Measurements from ENCODE around the gene RTN4IP1. TPM values are rescaled to one million over a fixed set of nuclear protein-coding genes. Genes with fewer than 3 reads are reported as not detected.

The RTN4IP1 gene
- total and polyA plus RNA-seq, 10 of the 15 experiments (the other 5 are each of a cell fraction or from before 2014, with no cell fraction given) = 8.2 to 17.0 (median 9.8) TPM

- TF ChIP-seq, protein P1, sequence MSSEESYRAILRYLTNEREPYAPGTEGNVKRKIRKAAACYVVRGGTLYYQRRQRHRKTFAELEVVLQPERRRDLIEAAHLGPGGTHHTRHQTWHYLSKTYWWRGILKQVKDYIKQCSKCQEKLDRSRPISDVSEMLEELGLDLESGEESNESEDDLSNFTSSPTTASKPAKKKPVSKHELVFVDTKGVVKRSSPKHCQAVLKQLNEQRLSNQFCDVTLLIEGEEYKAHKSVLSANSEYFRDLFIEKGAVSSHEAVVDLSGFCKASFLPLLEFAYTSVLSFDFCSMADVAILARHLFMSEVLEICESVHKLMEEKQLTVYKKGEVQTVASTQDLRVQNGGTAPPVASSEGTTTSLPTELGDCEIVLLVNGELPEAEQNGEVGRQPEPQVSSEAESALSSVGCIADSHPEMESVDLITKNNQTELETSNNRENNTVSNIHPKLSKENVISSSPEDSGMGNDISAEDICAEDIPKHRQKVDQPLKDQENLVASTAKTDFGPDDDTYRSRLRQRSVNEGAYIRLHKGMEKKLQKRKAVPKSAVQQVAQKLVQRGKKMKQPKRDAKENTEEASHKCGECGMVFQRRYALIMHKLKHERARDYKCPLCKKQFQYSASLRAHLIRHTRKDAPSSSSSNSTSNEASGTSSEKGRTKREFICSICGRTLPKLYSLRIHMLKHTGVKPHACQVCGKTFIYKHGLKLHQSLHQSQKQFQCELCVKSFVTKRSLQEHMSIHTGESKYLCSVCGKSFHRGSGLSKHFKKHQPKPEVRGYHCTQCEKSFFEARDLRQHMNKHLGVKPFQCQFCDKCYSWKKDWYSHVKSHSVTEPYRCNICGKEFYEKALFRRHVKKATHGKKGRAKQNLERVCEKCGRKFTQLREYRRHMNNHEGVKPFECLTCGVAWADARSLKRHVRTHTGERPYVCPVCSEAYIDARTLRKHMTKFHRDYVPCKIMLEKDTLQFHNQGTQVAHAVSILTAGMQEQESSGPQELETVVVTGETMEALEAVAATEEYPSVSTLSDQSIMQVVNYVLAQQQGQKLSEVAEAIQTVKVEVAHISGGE (CRISPR knock-in tag; IDR thresholded peaks at IDR 0.05) = no peak
- no peak for TF ChIP-seq MYB (IDR thresholded peaks at IDR 0.05; ENCODE audit: borderline replicate concordance, low read depth, low read length)
- TF ChIP-seq ATF3 (IDR thresholded peaks at IDR 0.05; ENCODE audit: borderline replicate concordance, extremely low read depth, low read depth, low read length) = no peak
- no peak for TF ChIP-seq SRF (IDR thresholded peaks at IDR 0.05; ENCODE audit: low read depth in 2 of 2, low read length in 2 of 2)
- TF ChIP-seq SREBF1 (IDR thresholded peaks at IDR 0.05; ENCODE audit: low read length) = no peak
- TF ChIP-seq TAF1 (IDR thresholded peaks at IDR 0.05; ENCODE audit: borderline replicate concordance, low read depth, low read length) = no peak
- no peak for TF ChIP-seq RCOR1 (conservative IDR thresholded peaks at IDR 0.05; ENCODE audit: low read depth, low read length)
Measured at GRCh38 chr6:106623039-106623438, 6.3 kb downstream of the RTN4IP1 start (continued).

DNA sequence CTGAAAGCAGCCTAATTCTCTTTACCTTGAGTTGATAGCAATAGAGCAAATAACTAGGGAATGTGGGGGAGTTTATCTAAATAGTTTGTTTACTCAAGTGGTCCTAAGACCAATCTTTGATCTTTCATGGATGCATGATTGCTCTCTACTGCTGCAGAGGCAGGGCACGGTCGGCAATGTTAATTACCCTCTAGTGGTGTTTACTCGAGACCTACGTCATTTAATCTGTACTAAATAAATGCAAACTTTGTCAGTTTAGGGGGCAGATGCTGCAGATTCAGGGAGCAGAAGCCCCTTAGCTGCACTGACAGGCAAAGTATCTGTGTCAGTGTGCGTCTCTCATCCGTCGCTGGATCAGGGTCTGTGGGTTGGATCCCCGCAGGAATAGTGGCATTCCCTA is 6.9 kb downstream of the RTN4IP1 start:
- in situ Hi-C loops (cut with MboI) (no loop called here), intact Hi-C loops (cut with micrococcal nuclease; ENCODE audit: unreplicated experiment) (no loop called here)
- RAD21 ChIA-PET (ENCODE audit: unreplicated experiment) = no interaction called here
- no peaks in the 10 kb centered on the region for H3K27me3 ChIP-seq (replicated peaks in 1 of 2; ENCODE audit: control insufficient read depth in 2 of 2, insufficient read depth in 2 of 2, low read length in 1 of 2)
- BruUV-seq (replicated peaks) = no TSS peak
- no peak for DNase-seq (ENCODE audit: low read depth, low spot score)
- FAIRE-seq = no peak
- no peak overlapping the region for H2AFZ ChIP-seq (ENCODE audit: control insufficient read depth, low read depth, low read length)
- no peak overlapping the region for H3K9ac ChIP-seq (ENCODE audit: control insufficient read depth, insufficient read depth, low read length)
- CTCF ChIA-PET = interaction anchor here (1.0 to 2.6 kb wide), 3 partner anchors 12 to 21 kb away, joined by 3 to 19 read pairs (median 4); no protein-coding TSS in a partner anchor
- no peak for ATAC-seq
- POLR2A ChIA-PET = no interaction called here
- H3K79me2 ChIP-seq (ENCODE audit: control insufficient read depth, insufficient read depth, low read length) = no peaks in the 10 kb centered on the region
- SMC1A ChIA-PET (ENCODE audit: uncharacterized antibody, unreplicated experiment) = interaction anchor here (0.9 to 1.0 kb wide), 4 partner anchors 9 to 16 kb away, joined by 3 to 4 read pairs (median 4); no protein-coding TSS in a partner anchor
- H3K9me3 ChIP-seq (replicated peaks; ENCODE audit: control insufficient read depth, insufficient read depth, low read length) = no peaks in the 10 kb centered on the region
- peaks cover 9% of the 10 kb centered on the region; the same call in 1 of the 2 replicates for H3K4me1 ChIP-seq (ENCODE audit: control insufficient read depth, insufficient read depth, low read length)
- H3K36me3 ChIP-seq (ENCODE audit: control insufficient read depth in 2 of 2, insufficient read depth in 2 of 2, low read length in 1 of 2) = no peaks in the 10 kb centered on the region
- H3K27ac ChIP-seq (ENCODE audit: control insufficient read depth, insufficient read depth) = no peak overlapping the region
- H4K20me1 ChIP-seq (ENCODE audit: control insufficient read depth, insufficient read depth) = no peaks in the 10 kb centered on the region
- whole genome bisulfite sequencing (ENCODE audit: insufficient coverage, insufficient replicate concordance, low lambda C conversion rate, missing lambda C conversion rate) = 97% methylated on average over 8 of the region's 8 CpGs
- H3K4me2 ChIP-seq (ENCODE audit: control insufficient read depth, insufficient read depth) = no peak overlapping the region
- H3K4me3 ChIP-seq = no peak overlapping the region
- no peak for TF ChIP-seq HSF1 (IDR thresholded peaks at IDR 0.05; ENCODE audit: low read depth, low read length)
- no peak for TF ChIP-seq KLF5 (IDR thresholded peaks at IDR 0.05; ENCODE audit: partially characterized antibody)
- TF ChIP-seq SIN3A (IDR thresholded peaks at IDR 0.05; ENCODE audit: low read depth, low read length) = no peak
- TF ChIP-seq MYC (IDR thresholded peaks at IDR 0.05; ENCODE audit: insufficient read depth, insufficient read length, insufficient replicate concordance, low read length, severe bottlenecking) = no peak
- no peak for TF ChIP-seq CHD1 (IDR thresholded peaks at IDR 0.05; ENCODE audit: low read depth, low read length)
- TF ChIP-seq SMAD5 (IDR thresholded peaks at IDR 0.05; ENCODE audit: low read depth) = no peak
- no peak for TF ChIP-seq BCL11A (IDR thresholded peaks at IDR 0.05; ENCODE audit: low read depth, low read length)
- no peak for TF ChIP-seq EP300 (IDR thresholded peaks at IDR 0.05; ENCODE audit: borderline replicate concordance in 1 of 2, control insufficient read depth in 1 of 2, low read depth in 2 of 2, low read length in 2 of 2)
- TF ChIP-seq BHLHE40 (IDR thresholded peaks at IDR 0.05; ENCODE audit: borderline replicate concordance in 1 of 2, low read depth in 2 of 2, low read length in 1 of 2) = no peak

All from GM12878 (cell line).